Endothelial cell of umbilical vein (primary cell): ENCODE measurements around the gene EFR3B. TPM values are rescaled to one million over a fixed set of nuclear protein-coding genes. Genes with fewer than 3 reads are reported as not detected.

Experiments used
- BruUV-seq: library from RNA; stranded (reverse); fragments of 400-500 nt; replicated peaks from 2 replicates; lab custom pipeline; 2021; lab: Mats Ljungman, UMichigan
- CTCF ChIA-PET: fragments of 300-600, 350-600 bp; sonication (Branson Sonifier 250); formaldehyde crosslinking; loops from one replicate; lab custom pipeline; 2021; ENCODE audit warnings: antibody characterized with exemption, inconsistent platforms; lab: Charles Lee
- POLR2A ChIA-PET: fragments of 300-600, 350-600 bp; sonication (Branson Sonifier 250); formaldehyde crosslinking; loops from one replicate; lab custom pipeline; 2021; ENCODE audit warnings: antibody characterized with exemption, inconsistent platforms; lab: Charles Lee
- DNase-seq: peaks from one replicate; pipeline ENCODE4 v3.0.0-alpha.2; 2011; ENCODE audit warnings: low read depth, low spot score
- FAIRE-seq: peaks from 2 replicates; lab custom pipeline; 2011; peaks lifted over from hg19 to GRCh38; lab: Jason Lieb, UNC
- H2AFZ ChIP-seq: 2 replicates; pipeline ENCODE4 v1.6.0; 2012; ENCODE audit warnings: low read depth, low read length, control low read depth, inconsistent platforms
- H3K27ac ChIP-seq: 2 replicates; pipeline ENCODE4 v1.5.1; 2011; ENCODE audit warnings: low read depth, mild to moderate bottlenecking, control low read depth, low read length, moderate library complexity; ENCODE audit not compliant: insufficient read depth
- H3K27me3 ChIP-seq, 2 experiments: 2 replicates each; pipeline versions ENCODE4 v1.6.0 to v1.6.1; 2011; ENCODE audit warnings: low read length in 2 of 2, mixed read lengths in 1 of 2; ENCODE audit not compliant: control insufficient read depth in 2 of 2, insufficient read depth in 2 of 2
- H3K36me3 ChIP-seq, 2 experiments: 2 replicates in 1 of 2; 3 replicates in 1 of 2; pipeline ENCODE4 v1.5.1; 2011; ENCODE audit warnings: low read length in 2 of 2, mild to moderate bottlenecking in 1 of 2, moderate library complexity in 1 of 2; ENCODE audit not compliant: control insufficient read depth in 2 of 2, insufficient read depth in 2 of 2; ENCODE audit errors: extremely low read depth in 1 of 2
- H3K4me1 ChIP-seq: 3 replicates; pipeline ENCODE4 v1.5.1; 2011; ENCODE audit warnings: mild to moderate bottlenecking, low read length; ENCODE audit not compliant: control insufficient read depth, insufficient read depth; ENCODE audit errors: extremely low read depth
- H3K4me2 ChIP-seq: 2 replicates; pipeline ENCODE4 v1.6.1; 2011; ENCODE audit warnings: low read length, control low read depth, mixed read lengths; ENCODE audit not compliant: insufficient read depth
- H3K4me3 ChIP-seq, 3 experiments: fragments of 200-600 bp in 1 of 3; sonication (generic), shearing (Covaris generic) in 1 of 3; replicated peaks in 1 of 3; 2 replicates each; pipeline ENCODE4 v1.5.1; 2011 to 2016; ENCODE audit warnings: control low read depth in 3 of 3, low read length in 3 of 3, mild to moderate bottlenecking in 2 of 3, inconsistent platforms in 1 of 3, low read depth in 1 of 3, moderate library complexity in 1 of 3; ENCODE audit not compliant: insufficient read depth in 1 of 3
- H3K79me2 ChIP-seq: 2 replicates; pipeline ENCODE4 v1.6.0; 2012; ENCODE audit warnings: low read length, inconsistent platforms; ENCODE audit not compliant: control insufficient read depth, insufficient read depth
- H3K9ac ChIP-seq: replicated peaks from 2 replicates; pipeline ENCODE3; 2011; ENCODE audit warnings: low read length, control low read depth; ENCODE audit not compliant: insufficient read depth; ENCODE audit errors: extremely low read depth
- H3K9me1 ChIP-seq: replicated peaks from 3 replicates; pipeline ENCODE4 v1.6.0; 2011; ENCODE audit warnings: mild to moderate bottlenecking, low read length; ENCODE audit not compliant: control insufficient read depth, insufficient read depth; ENCODE audit errors: extremely low read depth
- H3K9me3 ChIP-seq: replicated peaks from 2 replicates; pipeline ENCODE4 v1.5.1; 2012; ENCODE audit warnings: low read length, inconsistent platforms; ENCODE audit not compliant: control insufficient read depth, insufficient read depth
- H4K20me1 ChIP-seq: replicated peaks from 2 replicates; pipeline ENCODE3; 2011; ENCODE audit warnings: mild to moderate bottlenecking, low read length; ENCODE audit not compliant: control insufficient read depth, insufficient read depth; ENCODE audit errors: extremely low read depth
- CTCF ChIP-seq, 2 donors: IDR thresholded peaks; 1 replicate in 1 of 2; 2 replicates in 1 of 2; pipeline ENCODE4 v1.5.1; 2011; ENCODE audit warnings: low read length in 2 of 2, mild to moderate bottlenecking in 2 of 2, moderate library complexity in 2 of 2, control low read depth in 1 of 2, inconsistent platforms in 1 of 2, low read depth in 1 of 2; ENCODE audit not compliant: insufficient read depth in 1 of 2; ENCODE audit errors: extremely low read depth in 1 of 2
- EZH2 ChIP-seq: IDR thresholded peaks from 2 replicates; pipeline ENCODE4 v1.6.1; 2012; ENCODE audit warnings: borderline replicate concordance, low read depth, mild to moderate bottlenecking, moderate library complexity, low read length, inconsistent platforms; ENCODE audit not compliant: severe bottlenecking
- FOS ChIP-seq: IDR thresholded peaks from 2 replicates; pipeline ENCODE4 v1.6.1; 2011; ENCODE audit warnings: mild to moderate bottlenecking, low read length, moderate library complexity, borderline replicate concordance; ENCODE audit not compliant: insufficient read depth
- GATA2 ChIP-seq: IDR thresholded peaks from 2 replicates; pipeline ENCODE4 v1.7.0; 2011; ENCODE audit warnings: low read depth, mild to moderate bottlenecking, moderate library complexity, mixed read lengths, low read length; ENCODE audit not compliant: insufficient read length, insufficient read depth
- JUN ChIP-seq: IDR thresholded peaks from 2 replicates; pipeline ENCODE4 v1.6.1; 2011; ENCODE audit warnings: borderline replicate concordance, low read depth; ENCODE audit not compliant: insufficient read length, insufficient read depth
- MYC ChIP-seq: IDR thresholded peaks from one replicate; pipeline ENCODE4 v1.6.1; 2011; ENCODE audit warnings: mild to moderate bottlenecking, low read depth, low read length
- POLR2A ChIP-seq: IDR thresholded peaks from 2 replicates; pipeline ENCODE4 v1.6.1; 2012; ENCODE audit warnings: low read depth, mild to moderate bottlenecking, control low read depth, low read length
- POLR2AphosphoS5 ChIP-seq: IDR thresholded peaks from 2 replicates; pipeline ENCODE4 v1.6.1; 2012; ENCODE audit warnings: low read depth, mild to moderate bottlenecking, control low read depth, low read length, moderate library complexity; ENCODE audit not compliant: insufficient read depth
- dilution Hi-C: fragments of 300-500 bp; cut with MboI; formaldehyde crosslinking; loops from one replicate; pipeline ENCODE4 v1.15.0; 2019; ENCODE audit warnings: low sequenced_read_pairs; ENCODE audit not compliant: extremely low pct_ligation_motif_present
- intact Hi-C: fragments of 100-400 bp; cut with micrococcal nuclease; formaldehyde crosslinking; loops from one replicate; pipeline ENCODE4 v1.10.0; 2022
- polyA plus RNA-seq, 4 experiments: library from polyadenylated mRNA; depleted of rRNA in 3 of 4; stranded (reverse) in 3 of 4; unstranded in 1 of 4; fragments of >200 nt; gene quantifications; 2 replicates each; pipeline versions ENCODE4 v1.2.1 to v1.2.3, GENCODE V29; 2011 to 2012; ENCODE audit warnings: missing spikeins in 1 of 4
- total RNA-seq: library from RNA; stranded (reverse); gene quantifications from 2 replicates; pipeline ENCODE4 v1.2.3, GENCODE V29; 2021
- TF ChIP-seq, protein P1 (sequence below): IDR thresholded peaks from 2 replicates; pipeline ENCODE4 v1.6.1; 2011; ENCODE audit not compliant: insufficient read depth, insufficient read length

EFR3B gene
- total and polyA plus RNA-seq, 2 donors (not counting 3 experiments of a cell fraction or from before 2014, with no cell fraction given) = 0.15 to 0.77 TPM

- H3K9me1 ChIP-seq = no peaks in the 10 kb centered on the region
- BruUV-seq = no TSS peak
- no peaks in the 10 kb centered on the region for H3K9me3 ChIP-seq
- no peak overlapping the region for H3K27ac ChIP-seq
- no peak overlapping the region for H3K4me2 ChIP-seq
- TF ChIP-seq, protein P1, sequence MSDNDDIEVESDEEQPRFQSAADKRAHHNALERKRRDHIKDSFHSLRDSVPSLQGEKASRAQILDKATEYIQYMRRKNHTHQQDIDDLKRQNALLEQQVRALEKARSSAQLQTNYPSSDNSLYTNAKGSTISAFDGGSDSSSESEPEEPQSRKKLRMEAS = no peak
- no peak for TF ChIP-seq GATA2
- no peak for TF ChIP-seq MYC
- TF ChIP-seq JUN = no peak
- TF ChIP-seq POLR2AphosphoS5 = no peak
- TF ChIP-seq FOS = no peak
- TF ChIP-seq POLR2A = no peak
- no peak for TF ChIP-seq CTCF (IDR thresholded peaks at IDR 0.05; ENCODE audit: extremely low read depth in 1 of 2, insufficient read depth in 1 of 2, low read depth in 1 of 2, low read length in 2 of 2)
- TF ChIP-seq EZH2 = no peak
- no peak overlapping the region for H3K9ac ChIP-seq
- H4K20me1 ChIP-seq = no peaks in the 10 kb centered on the region
- H3K4me3 ChIP-seq = no peak overlapping the region
- H3K27me3 ChIP-seq = peaks cover 0 to 2% of the 10 kb centered on the region in 2 experiments
- POLR2A ChIA-PET = no interaction called here
- no peaks in the 10 kb centered on the region for H3K36me3 ChIP-seq
- DNase-seq = no peak
- no peaks in the 10 kb centered on the region for H3K79me2 ChIP-seq
- intact Hi-C loops = no loop called here
- no peak for FAIRE-seq
- H3K4me1 ChIP-seq = no peaks in the 10 kb centered on the region
- H2AFZ ChIP-seq = no peak overlapping the region
- CTCF ChIA-PET = interaction anchor here (0.6 to 2.2 kb wide), 3 partner anchors 26 to 180 kb away, joined by 3 to 7 read pairs (median 4); no protein-coding TSS in a partner anchor
- dilution Hi-C loops = no loop called here
Measured at GRCh38 chr2:25155401-25155800, 113.5 kb downstream of the EFR3B start.
